C4-2B (cell line): ENCODE measurements around the gene MTA3.

Experiments used
- H3K27ac ChIP-seq: fragments of 450-650 bp; 2 replicates; pipeline ENCODE4 v1.5.1; 2017
- ZFX ChIP-seq: fragments of 450-650 bp; IDR thresholded peaks from 2 replicates; pipeline ENCODE4 v1.6.1; 2017
- TF ChIP-seq, protein P1 (sequence below): fragments of 450-650 bp; conservative IDR thresholded peaks from 2 replicates; pipeline ENCODE4 v1.5.1; 2017; ENCODE audit warnings: mild to moderate bottlenecking

MTA3 gene

DNA sequence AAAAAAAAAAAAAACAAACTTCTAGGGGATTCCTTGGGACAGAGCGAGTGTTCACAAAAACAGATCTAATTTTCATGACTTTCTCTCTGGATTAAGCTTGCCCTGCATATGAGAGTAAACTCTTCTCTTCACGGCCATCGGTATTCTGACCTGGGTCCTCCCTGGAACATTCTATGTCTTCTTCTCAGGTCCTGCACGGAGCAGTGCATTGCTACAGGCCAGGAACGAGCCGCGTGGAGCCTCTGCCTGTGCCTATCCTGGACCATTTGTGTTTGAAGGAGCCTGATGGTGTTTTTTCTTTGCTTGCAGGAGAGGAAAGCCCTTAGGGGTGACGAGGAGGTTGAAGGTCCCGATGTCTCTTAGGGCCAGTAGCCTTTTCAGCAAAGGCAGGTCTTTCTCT, 197.3 kb downstream of the MTA3 start:
- TF ChIP-seq, protein P1, sequence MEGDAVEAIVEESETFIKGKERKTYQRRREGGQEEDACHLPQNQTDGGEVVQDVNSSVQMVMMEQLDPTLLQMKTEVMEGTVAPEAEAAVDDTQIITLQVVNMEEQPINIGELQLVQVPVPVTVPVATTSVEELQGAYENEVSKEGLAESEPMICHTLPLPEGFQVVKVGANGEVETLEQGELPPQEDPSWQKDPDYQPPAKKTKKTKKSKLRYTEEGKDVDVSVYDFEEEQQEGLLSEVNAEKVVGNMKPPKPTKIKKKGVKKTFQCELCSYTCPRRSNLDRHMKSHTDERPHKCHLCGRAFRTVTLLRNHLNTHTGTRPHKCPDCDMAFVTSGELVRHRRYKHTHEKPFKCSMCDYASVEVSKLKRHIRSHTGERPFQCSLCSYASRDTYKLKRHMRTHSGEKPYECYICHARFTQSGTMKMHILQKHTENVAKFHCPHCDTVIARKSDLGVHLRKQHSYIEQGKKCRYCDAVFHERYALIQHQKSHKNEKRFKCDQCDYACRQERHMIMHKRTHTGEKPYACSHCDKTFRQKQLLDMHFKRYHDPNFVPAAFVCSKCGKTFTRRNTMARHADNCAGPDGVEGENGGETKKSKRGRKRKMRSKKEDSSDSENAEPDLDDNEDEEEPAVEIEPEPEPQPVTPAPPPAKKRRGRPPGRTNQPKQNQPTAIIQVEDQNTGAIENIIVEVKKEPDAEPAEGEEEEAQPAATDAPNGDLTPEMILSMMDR, result no peak
- TF ChIP-seq ZFX, result no peak
- H3K27ac ChIP-seq, result no peak overlapping the region

DNA sequence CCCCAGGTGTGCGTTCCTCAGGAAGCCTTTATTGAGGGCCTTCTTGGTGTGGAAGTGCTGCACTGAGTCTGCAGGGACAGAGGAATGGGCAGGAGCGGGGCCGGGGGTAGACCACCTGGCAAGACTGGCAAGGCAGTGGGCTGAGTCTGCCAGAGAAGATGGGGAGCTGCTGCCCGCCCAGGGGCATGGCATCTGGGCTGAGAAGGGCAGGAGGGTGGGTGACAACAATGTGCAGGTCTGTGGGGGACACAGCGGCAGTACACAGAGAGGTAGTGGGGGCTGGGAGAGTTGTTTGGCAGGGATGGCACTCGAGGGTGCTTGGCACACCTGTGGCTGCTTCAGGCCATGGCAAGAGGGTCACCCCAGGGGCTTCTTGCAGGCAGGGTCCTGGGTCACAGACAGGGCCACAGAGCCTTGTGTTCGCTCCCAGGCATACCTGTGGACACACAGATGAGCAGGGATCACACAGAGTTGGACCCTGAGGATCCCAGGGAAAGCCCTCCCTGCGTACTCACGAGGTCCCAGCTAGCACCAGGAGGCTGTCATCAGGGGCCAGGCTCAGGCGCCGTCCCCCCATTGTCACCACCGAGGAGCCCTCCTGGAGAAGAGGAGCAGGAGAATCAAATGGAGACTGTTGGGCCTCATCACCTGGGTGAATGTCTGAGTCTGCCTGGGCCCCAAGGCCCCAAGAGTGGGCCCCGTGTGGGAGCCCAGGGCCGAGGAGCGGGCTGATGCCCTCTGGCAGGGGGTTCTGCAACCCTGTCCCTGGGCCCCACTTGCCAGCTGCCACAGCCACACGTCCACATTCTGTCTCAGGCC, 198.9 kb downstream of the MTA3 start:
- H3K27ac ChIP-seq, result no peak overlapping the region
- TF ChIP-seq, protein P1, result no peak
- TF ChIP-seq ZFX, result no peak

DNA sequence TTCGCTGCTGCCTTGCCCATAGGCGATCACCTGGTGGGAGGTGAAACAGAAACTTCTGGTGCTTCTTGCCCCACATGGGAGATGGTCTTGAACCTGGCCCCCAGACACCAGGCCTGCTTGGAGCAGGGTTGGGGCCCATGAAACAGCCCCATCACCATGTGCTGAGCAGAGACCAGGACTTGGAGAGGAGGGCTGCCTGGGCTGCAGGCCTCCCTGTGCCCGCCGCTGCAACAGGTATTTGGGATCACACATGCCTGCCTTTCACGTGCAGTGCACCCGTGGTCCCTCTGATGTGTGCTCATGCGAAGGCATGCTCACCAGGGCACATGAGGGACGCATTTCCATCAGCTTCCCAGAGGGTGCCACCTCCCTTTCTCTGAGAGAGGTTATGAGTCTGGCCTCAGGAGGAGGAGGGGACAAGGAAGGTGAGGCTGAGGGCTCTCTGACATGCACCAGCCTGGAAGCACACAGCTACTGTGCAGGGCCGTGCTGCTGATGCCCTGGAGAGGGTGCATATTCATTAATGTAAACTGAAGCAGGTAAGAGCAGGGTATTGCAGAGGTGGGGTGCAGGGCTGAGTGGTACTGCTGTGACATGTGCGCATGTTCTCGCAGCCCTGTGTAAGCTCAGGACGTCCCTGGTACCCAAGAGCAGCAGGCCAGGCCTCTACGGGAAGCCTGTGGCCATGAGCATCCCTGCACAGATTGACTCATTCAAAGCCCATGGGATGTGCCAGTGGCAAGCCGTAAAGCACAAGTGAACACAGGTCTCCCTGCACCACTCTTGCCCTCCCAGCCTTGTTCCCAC, 199.7 kb downstream of the MTA3 start:
- H3K27ac ChIP-seq, result no peak overlapping the region
- TF ChIP-seq ZFX, result no peak
- TF ChIP-seq, protein P1, result no peak

DNA sequence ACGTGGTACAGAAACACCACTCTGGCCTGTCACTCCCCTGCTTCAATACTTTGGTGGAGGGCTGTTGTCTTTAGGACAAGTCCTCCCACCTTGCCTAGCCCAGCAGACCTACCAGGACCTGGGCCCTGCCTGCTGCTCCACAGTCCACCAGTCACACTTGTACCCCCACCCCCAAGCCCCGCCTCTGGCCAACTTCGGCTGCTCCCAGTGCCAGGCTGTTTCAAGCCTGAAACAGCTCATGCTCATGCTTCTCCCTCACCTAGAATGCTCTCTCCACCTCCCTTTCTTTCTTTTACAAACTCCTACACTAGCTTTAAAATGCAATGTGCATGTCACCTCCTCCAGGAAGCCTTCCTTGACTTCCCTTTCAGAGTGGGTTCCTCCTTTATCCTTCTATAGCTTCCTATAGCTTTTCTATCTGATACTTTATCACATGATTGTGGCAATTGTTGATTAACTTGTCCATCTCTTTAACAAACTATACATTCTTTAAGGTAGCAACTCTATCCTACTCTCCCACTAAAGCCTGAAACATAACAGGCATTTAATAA, 200.3 kb downstream of the MTA3 start:
- no peak for TF ChIP-seq ZFX
- H3K27ac ChIP-seq, result no peak overlapping the region

DNA sequence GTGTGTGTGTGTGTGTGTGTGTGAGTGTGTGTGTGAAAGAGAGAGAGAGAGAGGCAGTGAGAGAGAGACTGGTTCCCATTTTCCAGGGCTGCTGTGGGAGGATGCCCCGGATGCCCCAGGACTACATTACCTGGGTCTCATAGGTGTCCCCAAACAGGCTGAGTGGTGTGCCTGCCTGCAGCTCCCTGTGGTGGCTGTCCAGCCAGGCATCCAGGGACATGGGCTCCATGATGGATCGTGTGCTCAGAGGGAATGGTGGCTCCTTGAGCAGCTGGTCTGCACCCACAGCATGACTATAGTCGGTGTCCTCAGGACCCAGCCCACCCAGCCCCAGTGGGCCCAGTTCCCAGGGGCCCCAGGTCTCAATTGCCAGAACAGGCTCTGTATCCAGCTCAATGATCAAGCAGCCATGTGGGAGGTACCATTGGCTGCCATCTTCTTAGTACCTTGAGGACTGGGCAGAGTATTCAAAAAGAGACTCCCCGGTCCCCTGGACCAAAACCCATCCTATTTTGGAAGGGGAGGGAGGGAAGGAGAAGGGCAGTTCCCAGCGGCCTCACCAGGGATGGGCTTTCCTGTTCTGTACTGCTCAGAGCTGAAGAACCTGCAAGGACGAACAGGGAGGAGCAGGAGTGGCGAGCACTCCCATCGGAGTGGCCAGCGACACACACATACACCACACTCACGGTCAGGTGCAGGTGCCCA, 201.3 kb downstream of the MTA3 start:
- TF ChIP-seq, protein P1, result no peak
- no peak for TF ChIP-seq ZFX
- H3K27ac ChIP-seq, result no peak overlapping the region

DNA sequence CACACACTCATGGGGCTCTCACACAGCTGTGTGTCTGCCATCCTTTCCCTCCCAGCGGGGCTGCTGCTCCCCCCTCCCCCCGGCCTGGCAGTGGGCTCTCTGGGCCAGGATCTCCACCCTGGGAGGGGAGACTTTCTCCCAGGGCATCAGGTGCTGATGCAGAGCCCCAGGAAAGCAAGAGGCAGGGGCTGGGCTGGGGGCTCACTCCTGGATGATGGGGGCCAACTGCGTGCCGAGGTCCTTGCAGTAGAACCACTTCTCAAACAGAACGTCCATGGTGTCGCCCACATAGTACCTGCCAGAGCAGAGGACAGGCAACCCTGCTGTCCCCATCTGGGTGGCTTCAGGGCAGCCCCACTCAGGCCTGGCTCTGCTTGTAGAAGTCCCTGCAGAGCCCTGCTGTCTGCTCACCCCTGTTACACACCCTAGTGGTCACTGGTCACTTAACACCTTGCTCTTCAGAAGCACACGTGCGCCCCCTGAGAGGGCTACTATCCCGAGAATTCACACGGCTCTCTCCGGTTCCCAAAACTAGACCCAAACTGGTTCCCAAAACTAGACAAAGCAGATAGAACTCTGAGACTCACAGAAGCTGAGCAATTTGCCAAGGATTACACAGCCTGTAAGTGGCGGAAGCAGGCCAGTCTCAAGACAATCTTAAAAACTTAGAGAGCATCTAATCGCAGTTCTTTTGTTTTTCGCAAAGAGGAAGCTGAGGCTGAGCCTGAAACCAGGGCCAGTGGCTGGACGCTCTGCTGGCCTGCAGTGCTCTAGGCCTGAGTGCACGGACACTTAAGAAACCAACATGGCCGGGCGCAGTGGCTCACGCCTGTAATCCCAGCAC, 202.1 kb downstream of the MTA3 start:
- no peak overlapping the region for H3K27ac ChIP-seq
- TF ChIP-seq, protein P1, result no peak; the same call in 1 of the 2 replicates
- TF ChIP-seq ZFX, result no peak
